ENCODE measurements around the gene NCBP1.

The NCBP1 gene

GRCh38 chr9:97721396-97721795 lies 87.8 kb downstream of the NCBP1 start:
- no peak for DNase-seq

- no peak for DNase-seq
Observed at GRCh38 chr9:97722331-97722730, 88.7 kb downstream of the NCBP1 start.
